NCI-H1105 treated with DMSO at 0.1 percent for 48 hours (cell line): Measurements from ENCODE around the gene RASAL2.
A peak's percentile ranks its signal among the peaks of the same experiment; 100 is the strongest.

Experiments used
- DNase-seq: peaks from one replicate; lab custom pipeline; 2025; lab: John Stamatoyannopoulos, UW

RASAL2 gene

GRCh38 chr1:178513278-178513983 lies 419.5 kb downstream of the RASAL2 start:
- DNase-seq = no peak

GRCh38 chr1:178516110-178516509 lies 422.2 kb downstream of the RASAL2 start:
- DNase-seq = no peak

GRCh38 chr1:178518894-178519293 lies 425.0 kb downstream of the RASAL2 start:
- DNase-seq = no peak

GRCh38 chr1:178520803-178521202 lies 426.9 kb downstream of the RASAL2 start:
- DNase-seq = no peak

GRCh38 chr1:178521241-178521640 lies 427.3 kb downstream of the RASAL2 start:
- no peak for DNase-seq

GRCh38 chr1:178527117-178527516 lies 433.2 kb downstream of the RASAL2 start:
- no peak for DNase-seq

GRCh38 chr1:178528228-178528952 lies 434.5 kb downstream of the RASAL2 start:
- DNase-seq = no peak

GRCh38 chr1:178528953-178529335 lies 435.0 kb downstream of the RASAL2 start:
- no peak for DNase-seq

GRCh38 chr1:178529364-178530036 lies 435.6 kb downstream of the RASAL2 start:
- DNase-seq = no peak

- no peak for DNase-seq
Measured at GRCh38 chr1:178530037-178530402, 436.1 kb downstream of the RASAL2 start.

GRCh38 chr1:178530502-178530901 lies 436.6 kb downstream of the RASAL2 start:
- no peak for DNase-seq

- peak; percentile 62 for DNase-seq
Measured at GRCh38 chr1:178531887-178532286, 438.0 kb downstream of the RASAL2 start.

GRCh38 chr1:178532392-178532791 lies 438.5 kb downstream of the RASAL2 start:
- peak; percentile 62 for DNase-seq

GRCh38 chr1:178533121-178533946 lies 439.4 kb downstream of the RASAL2 start:
- DNase-seq = no peak
